ENCODE results near the gene HSD17B3. TPM values are rescaled to one million over a fixed set of nuclear protein-coding genes. Genes with fewer than 3 reads are reported as not detected.

The HSD17B3 gene
- total RNA-seq, 4 donors from 2014 or later = 1.6 to 14.5 (median 2.0) TPM; not detected in 1

DNA sequence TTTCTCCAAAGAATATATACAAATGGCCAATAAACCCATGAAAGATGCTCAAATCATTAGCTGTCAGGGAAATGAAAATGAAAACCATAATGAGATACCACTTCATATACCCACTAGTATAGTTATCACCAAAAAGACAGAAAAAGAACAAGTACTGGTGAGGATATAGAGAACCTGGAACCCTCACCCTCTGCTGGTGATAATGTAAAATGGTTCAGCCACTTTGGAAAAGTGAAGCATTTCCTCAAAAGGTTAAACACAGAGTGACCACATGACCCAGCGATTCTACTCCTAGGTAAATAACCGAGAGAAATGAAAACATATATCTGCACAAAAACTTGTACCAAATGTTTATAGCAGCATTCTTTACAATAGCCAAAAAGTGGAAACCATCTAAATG is 72.0 kb downstream of the HSD17B3 start:
- Histone ChIP-seq H3K36me3 (no peaks in the 10 kb centered on the region), H3K27ac (no peak overlapping the region), H3K4me1 (peaks cover 0 to 6% (median 0%) of the 10 kb centered on the region in 4 donors), H3K9me3 (no peaks in the 10 kb centered on the region), H3K4me3 (no peak overlapping the region), H3K27me3 (no peaks in the 10 kb centered on the region)
- no peak for DNase-seq
- TF ChIP-seq, protein P1, sequence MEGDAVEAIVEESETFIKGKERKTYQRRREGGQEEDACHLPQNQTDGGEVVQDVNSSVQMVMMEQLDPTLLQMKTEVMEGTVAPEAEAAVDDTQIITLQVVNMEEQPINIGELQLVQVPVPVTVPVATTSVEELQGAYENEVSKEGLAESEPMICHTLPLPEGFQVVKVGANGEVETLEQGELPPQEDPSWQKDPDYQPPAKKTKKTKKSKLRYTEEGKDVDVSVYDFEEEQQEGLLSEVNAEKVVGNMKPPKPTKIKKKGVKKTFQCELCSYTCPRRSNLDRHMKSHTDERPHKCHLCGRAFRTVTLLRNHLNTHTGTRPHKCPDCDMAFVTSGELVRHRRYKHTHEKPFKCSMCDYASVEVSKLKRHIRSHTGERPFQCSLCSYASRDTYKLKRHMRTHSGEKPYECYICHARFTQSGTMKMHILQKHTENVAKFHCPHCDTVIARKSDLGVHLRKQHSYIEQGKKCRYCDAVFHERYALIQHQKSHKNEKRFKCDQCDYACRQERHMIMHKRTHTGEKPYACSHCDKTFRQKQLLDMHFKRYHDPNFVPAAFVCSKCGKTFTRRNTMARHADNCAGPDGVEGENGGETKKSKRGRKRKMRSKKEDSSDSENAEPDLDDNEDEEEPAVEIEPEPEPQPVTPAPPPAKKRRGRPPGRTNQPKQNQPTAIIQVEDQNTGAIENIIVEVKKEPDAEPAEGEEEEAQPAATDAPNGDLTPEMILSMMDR (IDR thresholded peaks at IDR 0.05) = no peak
- no peak for TF ChIP-seq POLR2A (IDR thresholded peaks at IDR 0.05)

DNA sequence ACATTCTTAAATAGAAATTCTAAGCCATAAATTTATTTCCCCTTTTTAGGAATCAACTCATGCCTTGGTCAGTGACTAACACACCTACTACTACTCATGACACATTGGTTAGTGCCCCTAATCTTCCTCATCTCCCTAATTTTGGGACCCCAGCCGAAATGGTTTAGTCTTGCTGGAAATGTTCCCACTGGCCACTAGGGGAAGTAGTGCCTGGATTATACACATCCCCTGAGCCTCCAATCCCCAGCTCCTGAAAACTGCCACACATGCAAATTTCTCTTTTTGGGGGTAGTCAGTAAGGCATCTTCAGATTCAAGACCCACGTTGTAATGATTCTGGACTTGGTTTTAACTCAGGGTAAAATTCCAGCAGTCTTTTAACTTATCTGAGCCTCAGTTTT is 79.8 kb downstream of the HSD17B3 start:
- TF ChIP-seq POLR2A (IDR thresholded peaks at IDR 0.05) = no peak
- TF ChIP-seq, protein P1 (IDR thresholded peaks at IDR 0.05) = peak in 4 of 6 experiments; percentile 16 to 39 (median 25)
- H3K4me3 ChIP-seq = no peak overlapping the region
- H3K9me3 ChIP-seq = peaks cover 0 to 3% (median 0%) of the 10 kb centered on the region in 4 donors
- peaks cover 0 to 19% (median 4%) of the 10 kb centered on the region in 4 donors for H3K4me1 ChIP-seq
- no peak overlapping the region for H3K27ac ChIP-seq
- H3K36me3 ChIP-seq = no peaks in the 10 kb centered on the region
- no peaks in the 10 kb centered on the region for H3K27me3 ChIP-seq
- DNase-seq = no peak

DNA sequence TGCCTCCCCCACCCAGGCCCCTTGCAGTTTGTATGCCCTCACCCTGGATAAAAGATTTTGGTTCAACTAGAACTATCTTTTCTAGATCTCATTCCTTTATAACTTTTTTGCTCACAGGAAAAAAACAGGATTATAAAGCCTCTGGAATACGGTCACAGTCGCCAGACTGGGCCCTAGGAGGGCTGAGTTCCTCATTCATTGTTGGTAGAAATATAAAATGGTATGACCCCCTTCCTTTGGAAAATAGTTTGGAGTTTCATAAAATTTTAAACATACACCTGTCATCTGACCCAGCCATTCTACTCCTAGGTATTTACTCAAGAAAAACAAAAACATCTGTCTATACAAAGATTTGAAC is 82.1 kb downstream of the HSD17B3 start:
- H3K36me3 ChIP-seq = no peaks in the 10 kb centered on the region
- peaks cover 0 to 3% (median 0%) of the 10 kb centered on the region in 4 donors for H3K9me3 ChIP-seq
- peaks cover 0 to 21% (median 4%) of the 10 kb centered on the region in 4 donors for H3K4me1 ChIP-seq
- no peak for DNase-seq
- TF ChIP-seq, protein P1 (IDR thresholded peaks at IDR 0.05) = peak in 1 of 6 experiments; percentile 9
- TF ChIP-seq POLR2A (IDR thresholded peaks at IDR 0.05) = no peak
- no peak overlapping the region for H3K4me3 ChIP-seq
- no peak overlapping the region for H3K27ac ChIP-seq
- no peaks in the 10 kb centered on the region for H3K27me3 ChIP-seq

DNA sequence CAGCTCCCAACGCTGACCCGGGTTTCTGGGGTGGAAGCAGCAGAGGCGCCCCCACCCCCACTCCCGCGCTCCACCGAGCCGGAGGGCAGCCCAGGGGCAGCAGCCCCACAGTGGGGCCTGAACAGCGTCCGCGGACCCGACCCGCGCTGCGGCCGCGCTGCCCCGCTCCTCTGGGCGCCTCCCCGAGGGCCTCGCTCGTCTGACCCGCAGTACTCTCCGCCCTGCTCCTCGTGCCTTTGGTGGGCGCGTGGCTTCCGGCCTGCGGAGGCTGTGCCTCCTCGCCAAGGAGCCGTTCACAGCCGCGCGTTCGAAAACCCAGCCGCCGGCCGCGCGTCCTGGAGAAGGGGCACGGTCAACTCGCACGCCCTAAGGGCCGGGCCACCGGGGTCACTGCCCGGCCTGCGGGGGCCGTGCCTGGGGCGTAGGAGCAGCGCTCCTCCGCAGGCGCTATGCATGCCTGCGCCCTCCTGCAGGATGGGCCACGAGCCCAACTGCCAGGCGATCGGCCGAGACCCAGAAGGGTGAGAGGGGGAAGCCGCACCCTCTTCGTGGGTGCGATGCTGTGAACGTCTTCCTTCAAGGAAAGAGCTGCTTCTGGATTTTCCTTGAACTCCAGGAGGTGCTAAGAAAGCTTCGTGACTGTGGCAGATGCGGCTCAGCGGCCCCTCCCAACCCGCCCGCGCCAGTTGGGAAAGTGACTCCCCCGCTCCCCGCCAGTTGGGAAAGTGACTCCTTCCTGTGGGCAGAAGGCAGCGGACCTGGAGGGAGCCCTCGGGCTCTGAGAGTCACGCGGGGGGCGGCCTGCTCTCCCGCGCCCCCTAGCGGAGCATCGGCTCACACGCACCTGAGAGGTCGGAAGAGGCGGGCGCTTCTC is 82.7 kb downstream of the HSD17B3 start:
- no peaks in the 10 kb centered on the region for H3K27me3 ChIP-seq
- no peak for TF ChIP-seq POLR2A (IDR thresholded peaks at IDR 0.05)
- TF ChIP-seq, protein P1 (IDR thresholded peaks at IDR 0.05) = peak in 4 of 6 experiments; percentile 29 to 57 (median 50)
- peak in 2 of 3 donors; percentile 57 to 62 for DNase-seq
- no peaks in the 10 kb centered on the region for H3K36me3 ChIP-seq
- H3K4me1 ChIP-seq = peaks cover 0 to 21% (median 4%) of the 10 kb centered on the region in 4 donors
- no peak overlapping the region for H3K27ac ChIP-seq
- H3K4me3 ChIP-seq = peak overlapping the region in 2 of 4 donors; percentile 37 to 45
- H3K9me3 ChIP-seq = peaks cover 0 to 1% (median 0%) of the 10 kb centered on the region in 4 donors

DNA sequence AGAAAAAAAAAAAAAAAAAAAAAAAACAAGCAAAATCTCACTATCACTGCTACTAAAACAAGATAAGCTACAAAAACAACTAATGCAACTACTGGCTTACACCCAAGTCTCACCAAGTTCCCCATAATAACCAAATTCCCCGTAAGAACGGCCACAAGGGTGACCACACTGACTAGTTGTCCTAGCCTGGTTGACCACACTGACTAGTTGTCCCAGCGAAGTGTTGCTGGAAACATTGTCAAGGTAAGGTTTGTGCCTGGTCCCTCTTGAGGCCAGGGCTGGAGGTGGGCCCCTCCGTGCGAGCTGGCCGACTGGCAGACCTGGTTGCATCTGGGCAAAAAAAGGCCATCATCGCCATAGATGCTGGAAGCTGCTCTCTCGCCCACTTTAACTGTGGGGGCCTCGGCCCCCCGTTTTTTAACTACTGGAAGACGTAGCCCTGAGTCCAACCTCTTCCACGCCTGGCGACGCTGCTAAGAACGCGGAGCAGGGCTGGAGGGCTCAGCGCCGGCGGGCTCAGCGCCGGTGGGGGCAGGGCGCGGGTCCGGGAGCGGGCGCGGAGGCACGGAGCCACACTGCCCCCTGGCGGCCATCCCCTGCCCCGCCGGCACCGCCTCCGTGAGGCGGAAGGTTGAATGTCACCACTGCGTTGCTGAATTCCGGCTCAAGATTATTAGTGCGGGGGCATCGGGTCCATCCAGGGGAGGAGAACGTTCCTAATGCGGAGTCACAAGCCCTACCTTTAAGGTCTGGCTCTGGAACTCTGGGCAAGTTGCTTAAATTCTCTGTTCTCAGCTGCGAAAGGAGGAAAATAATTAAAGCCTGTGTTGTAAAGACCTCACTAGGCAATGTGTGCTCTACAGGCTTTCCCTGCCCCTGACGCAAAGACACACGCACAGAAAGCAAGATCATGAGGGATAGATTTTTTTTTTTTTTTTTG is 84.0 kb downstream of the HSD17B3 start:
- peak overlapping the region; percentile 7 to 64 (median 46) for H3K27ac ChIP-seq
- no peaks in the 10 kb centered on the region for H3K27me3 ChIP-seq
- TF ChIP-seq, protein P1 (IDR thresholded peaks at IDR 0.05) = peak; percentile 56 to 99 (median 94)
- no peak for TF ChIP-seq POLR2A (IDR thresholded peaks at IDR 0.05)
- H3K4me1 ChIP-seq = peaks cover 0 to 21% (median 4%) of the 10 kb centered on the region in 4 donors
- H3K9me3 ChIP-seq = no peaks in the 10 kb centered on the region
- H3K36me3 ChIP-seq = no peaks in the 10 kb centered on the region
- H3K4me3 ChIP-seq = peak overlapping the region; percentile 23 to 45 (median 30)
- DNase-seq = peak; percentile 27 to 88 (median 82)

All from Peyer's patch (tissue), 4 donors.